SJCRH30 (cell line): Measurements from ENCODE around the gene SLC22A23. TPM values are rescaled to one million over a fixed set of nuclear protein-coding genes. Genes with fewer than 3 reads are reported as not detected.

ENCODE experiments used
- DNase-seq, 2 experiments: peaks; one replicate each; pipeline ENCODE4 v3.0.0-alpha.2; 2015 to 2020
- H3K27ac ChIP-seq: fragments of 250-450 bp; sonication (Bioruptor Pico); 2 replicates; pipeline ENCODE4 v1.5.1; 2020; ENCODE audit warnings: mild to moderate bottlenecking, moderate library complexity
- H3K27me3 ChIP-seq: fragments of 250-450 bp; sonication (Bioruptor Pico); 2 replicates; pipeline ENCODE4 v1.5.1; 2020; ENCODE audit warnings: mild to moderate bottlenecking, moderate library complexity
- H3K36me3 ChIP-seq: fragments of 250-450 bp; sonication (Bioruptor Pico); 2 replicates; pipeline ENCODE4 v1.5.1; 2020; ENCODE audit warnings: mild to moderate bottlenecking, moderate library complexity
- H3K4me1 ChIP-seq: fragments of 250-450 bp; sonication (Bioruptor Pico); 2 replicates; pipeline ENCODE4 v1.5.1; 2020; ENCODE audit warnings: mild to moderate bottlenecking, moderate library complexity
- H3K4me3 ChIP-seq: fragments of 250-450 bp; sonication (Bioruptor Pico); 2 replicates; pipeline ENCODE4 v1.5.1; 2020; ENCODE audit warnings: mild to moderate bottlenecking, moderate library complexity
- H3K9me3 ChIP-seq: fragments of 250-450 bp; sonication (Bioruptor Pico); replicated peaks from 2 replicates; pipeline ENCODE4 v1.5.1; 2020; ENCODE audit warnings: mild to moderate bottlenecking, moderate library complexity
- total RNA-seq: library from RNA; depleted of rRNA; stranded (reverse); fragments of >200 nt; shearing (Covaris generic); gene quantifications from 2 replicates; pipeline ENCODE4 v1.2.3, GENCODE V29; 2014

Gene SLC22A23
- total RNA-seq, 1 experiment from 2014 or later = 0.43 TPM

GRCh38 chr6:3324262-3324942 lies 132.4 kb downstream of the SLC22A23 start:
- Histone ChIP-seq H3K36me3 (no peaks in the 10 kb centered on the region), H3K27me3 (no peaks in the 10 kb centered on the region), H3K9me3 (no peaks in the 10 kb centered on the region), H3K27ac (peak overlapping the region; percentile 84), H3K4me3 (no peak overlapping the region), H3K4me1 (peaks cover 18% of the 10 kb centered on the region)
- DNase-seq = peak; percentile 71 to 74

GRCh38 chr6:3323696-3324261 lies 133.1 kb downstream of the SLC22A23 start:
- H3K36me3 ChIP-seq = no peaks in the 10 kb centered on the region
- no peak for DNase-seq
- H3K4me1 ChIP-seq = peaks cover 18% of the 10 kb centered on the region
- no peaks in the 10 kb centered on the region for H3K9me3 ChIP-seq
- H3K4me3 ChIP-seq = no peak overlapping the region
- no peaks in the 10 kb centered on the region for H3K27me3 ChIP-seq
- peak overlapping the region; percentile 84 for H3K27ac ChIP-seq

GRCh38 chr6:3323148-3323547 lies 133.7 kb downstream of the SLC22A23 start:
- no peak overlapping the region for H3K4me3 ChIP-seq
- peaks cover 18% of the 10 kb centered on the region for H3K4me1 ChIP-seq
- DNase-seq = no peak
- no peaks in the 10 kb centered on the region for H3K27me3 ChIP-seq
- no peak overlapping the region for H3K27ac ChIP-seq
- H3K36me3 ChIP-seq = no peaks in the 10 kb centered on the region
- no peaks in the 10 kb centered on the region for H3K9me3 ChIP-seq

- no peak for DNase-seq
- H3K4me1 ChIP-seq = peaks cover 18% of the 10 kb centered on the region
- no peaks in the 10 kb centered on the region for H3K9me3 ChIP-seq
- H3K27ac ChIP-seq = no peak overlapping the region
- no peaks in the 10 kb centered on the region for H3K27me3 ChIP-seq
- no peak overlapping the region for H3K4me3 ChIP-seq
- H3K36me3 ChIP-seq = no peaks in the 10 kb centered on the region
Measured at GRCh38 chr6:3322366-3322890, 134.4 kb downstream of the SLC22A23 start.

GRCh38 chr6:3321875-3322274 lies 135.0 kb downstream of the SLC22A23 start:
- H3K9me3 ChIP-seq = no peaks in the 10 kb centered on the region
- DNase-seq = no peak

GRCh38 chr6:3321042-3321441 lies 135.8 kb downstream of the SLC22A23 start:
- no peak overlapping the region for H3K4me3 ChIP-seq
- H3K4me1 ChIP-seq = peaks cover 18% of the 10 kb centered on the region
- H3K36me3 ChIP-seq = no peaks in the 10 kb centered on the region
- no peak for DNase-seq
- no peaks in the 10 kb centered on the region for H3K9me3 ChIP-seq
- H3K27me3 ChIP-seq = no peaks in the 10 kb centered on the region
- H3K27ac ChIP-seq = no peak overlapping the region

More at GRCh38 chr6:3321875-3322274, 135.0 kb downstream of the SLC22A23 start:
- Histone ChIP-seq H3K4me1 (peaks cover 18% of the 10 kb centered on the region), H3K27ac (no peak overlapping the region), H3K27me3 (no peaks in the 10 kb centered on the region), H3K36me3 (no peaks in the 10 kb centered on the region), H3K4me3 (no peak overlapping the region)

GRCh38 chr6:3320238-3320811 lies 136.5 kb downstream of the SLC22A23 start:
- Histone ChIP-seq H3K27me3 (no peaks in the 10 kb centered on the region), H3K4me1 (peaks cover 13% of the 10 kb centered on the region), H3K36me3 (no peaks in the 10 kb centered on the region), H3K4me3 (no peak overlapping the region), H3K9me3 (no peaks in the 10 kb centered on the region), H3K27ac (no peak overlapping the region)
- DNase-seq = no peak

GRCh38 chr6:3319610-3320200 lies 137.1 kb downstream of the SLC22A23 start:
- no peak overlapping the region for H3K4me3 ChIP-seq
- no peaks in the 10 kb centered on the region for H3K9me3 ChIP-seq
- H3K4me1 ChIP-seq = peaks cover 10% of the 10 kb centered on the region
- H3K36me3 ChIP-seq = no peaks in the 10 kb centered on the region
- DNase-seq = no peak
- no peaks in the 10 kb centered on the region for H3K27me3 ChIP-seq
- no peak overlapping the region for H3K27ac ChIP-seq

GRCh38 chr6:3318821-3319540 lies 137.9 kb downstream of the SLC22A23 start:
- Histone ChIP-seq H3K4me3 (no peak overlapping the region), H3K9me3 (no peaks in the 10 kb centered on the region), H3K36me3 (no peaks in the 10 kb centered on the region), H3K27me3 (no peaks in the 10 kb centered on the region), H3K27ac (no peak overlapping the region), H3K4me1 (peaks cover 4% of the 10 kb centered on the region; the same call in 1 of the 2 replicates)
- DNase-seq = no peak

GRCh38 chr6:3318226-3318625 lies 138.6 kb downstream of the SLC22A23 start:
- no peaks in the 10 kb centered on the region for H3K27me3 ChIP-seq

GRCh38 chr6:3317741-3318211 lies 139.1 kb downstream of the SLC22A23 start:
- Histone ChIP-seq H3K27me3 (no peaks in the 10 kb centered on the region), H3K9me3 (no peaks in the 10 kb centered on the region), H3K4me3 (no peak overlapping the region), H3K4me1 (no peaks in the 10 kb centered on the region), H3K36me3 (no peaks in the 10 kb centered on the region), H3K27ac (no peak overlapping the region)
- DNase-seq = no peak

More at GRCh38 chr6:3318226-3318625, 138.6 kb downstream of the SLC22A23 start:
- H3K9me3 ChIP-seq = no peaks in the 10 kb centered on the region
- H3K36me3 ChIP-seq = no peaks in the 10 kb centered on the region
- H3K4me1 ChIP-seq = no peaks in the 10 kb centered on the region
- DNase-seq = no peak
- H3K27ac ChIP-seq = no peak overlapping the region
- no peak overlapping the region for H3K4me3 ChIP-seq

GRCh38 chr6:3316818-3317217 lies 140.0 kb downstream of the SLC22A23 start:
- Histone ChIP-seq H3K4me3 (no peak overlapping the region), H3K9me3 (no peaks in the 10 kb centered on the region), H3K27me3 (no peaks in the 10 kb centered on the region), H3K36me3 (no peaks in the 10 kb centered on the region), H3K27ac (no peak overlapping the region), H3K4me1 (no peaks in the 10 kb centered on the region)
- no peak for DNase-seq

- no peaks in the 10 kb centered on the region for H3K9me3 ChIP-seq
- no peaks in the 10 kb centered on the region for H3K36me3 ChIP-seq
- H3K4me3 ChIP-seq = no peak overlapping the region
- no peaks in the 10 kb centered on the region for H3K4me1 ChIP-seq
- no peak overlapping the region for H3K27ac ChIP-seq
- no peaks in the 10 kb centered on the region for H3K27me3 ChIP-seq
- no peak for DNase-seq
Measured at GRCh38 chr6:3316331-3316730, 140.5 kb downstream of the SLC22A23 start.

GRCh38 chr6:3315841-3316240 lies 141.0 kb downstream of the SLC22A23 start:
- Histone ChIP-seq H3K9me3 (no peaks in the 10 kb centered on the region), H3K4me1 (no peaks in the 10 kb centered on the region), H3K36me3 (no peaks in the 10 kb centered on the region), H3K27ac (no peak overlapping the region), H3K4me3 (no peak overlapping the region), H3K27me3 (no peaks in the 10 kb centered on the region)
- no peak for DNase-seq
